ENCODE measurements around the gene NOL6.
"Not testable (repeated sequence)": the region's sequence is repeated elsewhere in the genome, so short reads cannot be mapped to it uniquely, and the experiment has no call there.

- not testable (repeated sequence) for TF ChIP-seq CTCF (IDR thresholded peaks at IDR 0.05 in 2 of 3, conservative IDR thresholded peaks at IDR 0.05 in 1 of 3; ENCODE audit: control insufficient read depth in 2 of 3, extremely low read depth in 1 of 3, insufficient read depth in 1 of 3, low read depth in 3 of 3, low read length in 3 of 3); POLR2A (IDR thresholded peaks at IDR 0.05; ENCODE audit: low read depth, low read length); SIX5 (IDR thresholded peaks at IDR 0.05; ENCODE audit: low read depth, low read length, severe bottlenecking); EGR1 (IDR thresholded peaks at IDR 0.05; ENCODE audit: borderline replicate concordance in 1 of 2, low read depth in 2 of 2, low read length in 2 of 2); BCL11A (IDR thresholded peaks at IDR 0.05; ENCODE audit: low read depth, low read length); SMARCA5 (IDR thresholded peaks at IDR 0.05); USF1 (IDR thresholded peaks at IDR 0.05; ENCODE audit: borderline replicate concordance, extremely low read length, insufficient read depth, low read depth, low read length)
Measured at GRCh38 chr9:33517934-33518577, 44.3 kb upstream of the NOL6 start.

Measured in GM12878 (cell line).